GM23248 (cell line): ENCODE measurements around the gene CENPT.

Experiments used
- EZH2 ChIP-seq: fragments of 200-600 bp; sonication (generic); IDR thresholded peaks from 2 replicates; pipeline ENCODE4 v1.6.1; 2018; ENCODE audit warnings: antibody characterized with exemption, mild to moderate bottlenecking; ENCODE audit not compliant: insufficient read depth, poor library complexity, severe bottlenecking
- EZH2phosphoT487 ChIP-seq: fragments of 200-600 bp; sonication (generic); IDR thresholded peaks from 2 replicates; pipeline ENCODE4 v1.6.1; 2018; ENCODE audit warnings: antibody characterized with exemption, moderate library complexity, mild to moderate bottlenecking, low read depth; ENCODE audit not compliant: insufficient read depth

DNA sequence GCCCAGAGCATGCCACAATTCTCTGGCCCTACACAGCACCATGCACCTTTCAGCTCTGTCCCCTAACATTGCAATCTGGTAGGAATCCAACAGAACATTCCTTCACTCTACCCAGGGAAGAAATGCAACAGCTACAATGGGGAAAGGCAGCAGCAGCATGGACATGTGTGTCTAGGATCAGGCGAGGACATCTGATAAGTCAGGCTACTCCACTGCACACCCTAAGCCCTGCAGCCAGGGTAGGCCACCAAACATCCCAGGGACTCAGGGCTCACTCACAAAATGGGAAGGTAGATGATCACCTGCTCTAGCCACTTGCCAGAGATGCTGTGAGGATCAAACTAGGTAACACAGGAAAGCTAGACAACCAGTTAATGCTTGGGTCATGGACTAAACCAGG, 46.3 kb downstream of the CENPT start:
- TF ChIP-seq EZH2 = no peak
- no peak for TF ChIP-seq EZH2phosphoT487
